GM12892 (cell line): ENCODE data around the gene SOX5.

Experiments used
- POLR2A ChIP-seq: IDR thresholded peaks from 2 replicates; pipeline ENCODE4 v1.6.1; 2011; ENCODE audit warnings: low read depth, low read length, control low read depth
- TAF1 ChIP-seq: IDR thresholded peaks from 2 replicates; pipeline ENCODE4 v1.6.1; 2011; ENCODE audit warnings: low read depth, mild to moderate bottlenecking, control low read depth, low read length, borderline replicate concordance

DNA sequence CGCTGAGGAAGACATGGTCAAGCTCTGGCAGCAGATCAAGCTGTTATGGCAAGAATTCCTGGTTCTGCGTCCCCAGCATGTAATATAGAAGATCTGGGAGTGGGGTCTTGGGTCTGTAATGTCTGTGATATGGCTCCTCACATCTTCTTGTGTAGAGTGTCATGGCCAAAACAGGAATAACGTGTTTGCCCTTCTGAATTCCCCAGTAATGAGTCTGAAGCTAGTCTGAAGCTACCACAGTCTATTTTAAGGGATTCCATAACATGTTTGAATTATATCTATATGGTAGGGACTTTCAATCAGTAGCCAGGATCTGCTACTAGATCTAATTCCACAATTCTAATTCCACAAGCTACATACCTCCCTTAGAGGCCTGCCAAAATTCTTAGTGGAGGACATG lies 31.4 kb upstream of the SOX5 start:
- no peak for TF ChIP-seq POLR2A
- no peak for TF ChIP-seq TAF1
